ENCODE results near the gene SHOX. TPM values are rescaled to one million over a fixed set of nuclear protein-coding genes. Genes with fewer than 3 reads are reported as not detected.

The SHOX gene
- total and polyA plus RNA-seq, 12 donors, result not detected

- Histone ChIP-seq H3K9me3 (peaks cover 0 to 7% (median 0%) of the 10 kb centered on the region in 11 donors), H3K36me3 (no peaks in the 10 kb centered on the region), H3K4me1 (no peaks in the 10 kb centered on the region), H3K27me3 (peaks cover 0 to under 1% (median 0%) of the 10 kb centered on the region in 7 donors), H3K4me3 (no peak overlapping the region), H3K27ac (no peak overlapping the region)
- no peak for TF ChIP-seq CTCF (IDR thresholded peaks at IDR 0.05)
- intact Hi-C loops (cut with DNase I), result no loop called here
- ATAC-seq (no peak), DNase-seq (no peak)
- WGBS, 2 donors, result 84% methylated on average over 3 of the region's 3 CpGs
Observed at GRCh38 chrX:681989-682388, 51.4 kb downstream of the SHOX start.

DNA sequence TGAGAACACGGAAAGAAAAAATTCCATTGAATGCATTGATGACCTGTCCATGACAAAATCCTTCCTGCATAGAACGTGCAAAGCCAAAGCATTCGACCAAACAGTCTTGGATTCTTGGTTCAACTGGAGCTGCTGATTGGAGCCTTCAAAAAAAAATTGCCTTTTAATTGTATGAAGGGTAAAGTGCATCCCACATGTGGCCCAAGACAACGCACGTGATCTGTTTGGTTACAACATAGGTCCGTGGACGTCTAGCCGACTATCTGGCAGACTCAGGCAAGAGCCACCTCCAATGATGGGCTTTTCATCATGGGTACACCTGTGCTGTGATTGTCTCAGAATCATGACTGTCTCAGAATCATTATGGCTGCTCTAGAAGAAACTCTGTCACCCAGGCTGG lies 52.3 kb downstream of the SHOX start:
- Histone ChIP-seq H3K36me3 (no peaks in the 10 kb centered on the region), H3K4me3 (no peak overlapping the region), H3K9me3 (peaks cover 0 to 7% (median 0%) of the 10 kb centered on the region in 11 donors), H3K27ac (no peak overlapping the region), H3K27me3 (peaks cover 0 to 4% (median 0%) of the 10 kb centered on the region in 7 donors), H3K4me1 (no peaks in the 10 kb centered on the region)
- TF ChIP-seq CTCF (IDR thresholded peaks at IDR 0.05), result no peak
- DNase-seq (no peak), ATAC-seq (no peak)
- 82 to 90% methylated on average over 8 of the region's 8 CpGs for WGBS, 2 donors
- intact Hi-C loops (cut with DNase I), result no loop called here

DNA sequence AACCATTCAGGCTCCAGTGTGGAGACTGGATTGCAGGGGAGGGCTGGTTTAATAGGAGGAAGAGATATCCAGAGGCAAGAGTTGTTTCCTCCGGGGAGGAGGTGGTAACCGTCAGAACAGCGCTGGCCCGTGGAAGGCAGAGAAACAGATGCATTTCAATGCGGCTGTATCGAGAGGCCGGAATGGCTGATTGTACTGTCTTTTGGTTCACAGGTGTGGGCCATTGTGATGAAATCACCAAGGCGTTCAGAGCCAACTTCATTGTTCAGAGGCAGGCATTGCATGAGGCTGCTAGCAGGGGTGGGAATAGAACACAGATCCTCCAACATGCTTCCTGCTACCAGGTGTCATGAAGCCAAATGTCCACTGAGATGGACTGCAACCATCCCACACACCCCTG lies 53.0 kb downstream of the SHOX start:
- TF ChIP-seq CTCF (IDR thresholded peaks at IDR 0.05), result no peak
- DNase-seq (no peak), ATAC-seq (no peak)
- no peaks in the 10 kb centered on the region for H3K4me1 ChIP-seq
- peaks cover 0 to 7% (median 0%) of the 10 kb centered on the region in 11 donors for H3K9me3 ChIP-seq
- H3K27ac ChIP-seq, result no peak overlapping the region
- H3K27me3 ChIP-seq, result peaks cover 0 to 4% (median 0%) of the 10 kb centered on the region in 7 donors
- no peak overlapping the region for H3K4me3 ChIP-seq
- no peaks in the 10 kb centered on the region for H3K36me3 ChIP-seq
- intact Hi-C loops (cut with DNase I), result no loop called here
- WGBS, 2 donors, result 66 to 81% methylated on average over 8 of the region's 8 CpGs

- no peak for ATAC-seq
- Histone ChIP-seq H3K36me3 (no peaks in the 10 kb centered on the region), H3K9me3 (peaks cover 0 to 13% (median 0%) of the 10 kb centered on the region in 11 donors), H3K4me3 (no peak overlapping the region), H3K27ac (no peak overlapping the region), H3K27me3 (peaks cover 0 to 4% (median 0%) of the 10 kb centered on the region in 7 donors), H3K4me1 (no peaks in the 10 kb centered on the region)
- DNase-seq, result no peak
- 83 to 87% methylated on average over 13 of the region's 13 CpGs for WGBS, 2 donors
- no peak for TF ChIP-seq CTCF (IDR thresholded peaks at IDR 0.05)
- intact Hi-C loops (cut with DNase I), result no loop called here
Observed at GRCh38 chrX:685120-686032, 54.8 kb downstream of the SHOX start.

All from heart right ventricle (tissue), 16 donors.